Kidney glomerular epithelial cell (primary cell): Measurements from ENCODE around the gene SSTR3.
"Not testable (repeated sequence)": the region's sequence is repeated elsewhere in the genome, so short reads cannot be mapped to it uniquely, and the experiment has no call there.

ENCODE experiments used
- DNase-seq: peaks from one replicate; lab custom pipeline; 2025; lab: John Stamatoyannopoulos, UW

The SSTR3 gene

DNA sequence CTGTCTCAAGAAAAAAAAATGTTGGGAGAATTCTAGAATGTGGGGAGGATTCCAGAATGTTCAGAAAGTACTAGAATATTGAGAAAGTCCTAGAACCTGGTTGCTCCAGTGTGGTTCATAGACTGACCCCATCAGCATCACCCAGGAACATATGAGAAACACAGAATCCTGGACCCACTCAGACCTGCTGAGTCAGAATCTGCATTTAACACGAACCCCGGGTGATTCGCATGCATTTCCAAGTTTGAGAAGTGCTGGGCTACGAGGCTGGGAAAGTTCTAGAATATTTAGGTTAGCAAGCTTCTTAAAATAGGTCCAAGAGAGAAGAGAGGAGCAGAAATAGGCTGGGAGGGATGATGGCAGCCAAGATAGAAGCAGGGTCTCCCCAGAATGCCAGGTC, 30.6 kb downstream of the SSTR3 start:
- DNase-seq = no peak

DNA sequence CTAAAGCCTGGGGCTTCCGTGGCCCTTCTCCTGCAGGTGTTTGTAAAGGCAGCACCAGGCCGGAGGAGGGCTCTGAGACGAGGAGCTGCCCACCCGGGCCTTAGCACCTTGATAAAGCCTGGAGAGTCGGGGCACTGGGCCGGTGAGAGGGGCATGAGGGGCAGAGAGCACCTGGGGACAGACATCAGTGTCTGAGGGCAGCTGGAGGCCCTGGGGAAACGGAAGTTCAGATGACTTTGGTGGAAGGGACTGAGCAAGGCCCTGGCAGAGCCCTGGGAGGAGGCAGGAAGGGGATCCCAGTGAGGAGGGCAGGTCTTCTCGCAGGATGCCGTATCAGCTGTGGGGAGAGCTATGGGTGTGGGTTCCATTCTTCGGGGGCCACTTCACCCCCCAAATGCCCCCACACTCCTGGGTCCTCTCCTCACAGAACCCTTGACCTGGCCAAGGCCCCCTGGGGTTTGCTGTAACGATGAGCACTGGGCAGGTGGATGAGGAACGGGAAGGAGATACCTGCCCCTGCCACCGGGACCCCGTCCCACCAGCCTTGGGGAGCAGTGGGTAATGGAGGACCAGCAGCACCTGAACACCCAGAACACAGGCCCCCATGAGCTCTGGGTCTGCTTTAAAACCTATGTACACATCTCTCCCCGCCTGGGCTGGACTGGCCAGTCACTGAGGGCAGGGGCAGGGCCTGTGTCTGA, 31.6 kb downstream of the SSTR3 start:
- DNase-seq = no peak

DNA sequence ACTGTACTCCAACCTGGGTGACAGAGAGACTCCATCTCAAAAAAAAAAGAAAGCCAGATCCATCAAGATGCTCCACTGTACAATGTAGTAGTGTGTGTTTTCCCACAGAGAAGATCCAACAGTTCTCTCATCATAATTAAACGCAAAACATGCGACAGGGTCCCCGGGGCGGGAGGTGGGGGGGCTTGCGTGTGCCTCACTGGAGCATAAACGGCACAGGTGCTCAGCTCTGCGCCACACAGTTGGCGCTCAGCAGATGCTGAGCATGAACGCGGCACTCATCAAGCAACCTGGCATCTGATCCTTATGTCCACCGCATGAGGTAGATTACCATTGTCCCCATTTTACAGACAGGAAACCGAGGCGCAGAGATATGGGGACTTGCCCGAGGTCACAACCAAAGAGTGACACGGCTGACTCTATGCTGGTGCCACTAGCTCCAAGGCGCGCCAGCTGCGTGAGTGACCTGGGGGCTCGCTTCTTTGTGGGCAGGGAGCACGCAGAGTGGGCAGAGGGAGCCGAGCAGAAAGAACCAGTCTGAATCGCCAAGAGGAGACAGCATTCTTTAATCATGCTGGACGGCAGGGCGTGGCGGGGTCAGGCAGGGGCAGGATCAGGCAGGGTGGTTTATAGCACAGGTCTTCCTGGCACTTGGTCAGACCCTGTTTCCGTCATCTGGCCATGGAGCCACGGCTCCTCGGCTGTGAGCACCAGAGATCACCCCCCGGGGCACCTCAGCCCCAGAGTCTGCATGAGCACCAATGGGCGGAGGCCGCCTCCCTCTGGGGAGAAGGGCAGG, 32.5 kb downstream of the SSTR3 start:
- DNase-seq = no peak

DNA sequence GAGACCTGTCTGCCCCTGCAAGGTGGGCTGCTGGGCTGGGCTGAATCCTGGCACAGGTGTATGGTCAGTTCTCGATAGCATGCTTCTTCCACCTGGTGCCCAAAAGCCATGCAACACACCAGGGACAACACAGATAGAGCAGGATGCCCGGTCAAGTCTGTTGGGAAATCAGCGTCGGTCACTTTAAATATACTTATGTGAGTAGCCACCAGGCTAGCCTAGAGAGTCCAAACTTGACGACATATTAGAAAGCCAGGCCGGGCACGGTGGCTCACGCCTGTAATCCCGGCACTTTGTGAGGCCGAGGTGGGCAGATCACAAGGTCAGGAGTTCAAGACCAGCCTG, 33.2 kb downstream of the SSTR3 start:
- DNase-seq = no peak

DNA sequence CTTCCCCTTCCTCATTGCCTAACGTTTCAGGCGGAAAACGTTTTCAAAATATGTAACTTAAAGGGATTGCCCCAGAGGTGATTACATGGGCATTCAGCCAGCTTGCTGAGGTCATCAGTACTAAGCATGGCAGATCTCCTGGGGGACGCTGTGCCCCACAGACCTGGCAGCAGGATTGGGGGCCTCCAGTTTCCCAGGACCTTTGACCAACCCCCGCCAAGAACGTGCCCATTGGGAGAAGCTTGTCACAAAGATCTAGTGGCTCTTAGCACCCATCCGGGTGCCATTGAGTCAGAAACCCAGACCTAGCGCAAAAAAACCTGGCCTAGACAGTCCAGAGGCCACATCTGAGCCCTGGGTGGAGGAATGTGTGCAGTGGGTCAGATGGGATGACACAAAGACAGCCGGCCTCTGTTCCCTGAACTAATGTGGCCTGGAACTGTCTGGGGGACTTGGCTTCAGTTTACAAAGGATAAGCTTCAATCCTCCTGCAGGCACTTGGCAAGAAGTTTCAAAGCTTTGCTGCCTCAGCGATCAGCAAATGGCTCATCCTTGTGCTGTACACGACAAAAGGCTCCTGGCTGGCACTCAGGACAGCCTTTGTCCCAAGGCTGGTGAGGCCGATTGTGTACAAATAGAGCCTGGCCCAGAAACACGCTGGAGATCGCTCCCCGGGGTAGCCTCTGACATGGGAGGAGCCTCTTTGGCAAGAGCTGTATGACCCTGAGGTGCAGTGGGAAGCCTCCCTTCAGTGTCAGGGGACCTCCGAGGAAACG, 33.7 kb downstream of the SSTR3 start:
- no peak for DNase-seq

DNA sequence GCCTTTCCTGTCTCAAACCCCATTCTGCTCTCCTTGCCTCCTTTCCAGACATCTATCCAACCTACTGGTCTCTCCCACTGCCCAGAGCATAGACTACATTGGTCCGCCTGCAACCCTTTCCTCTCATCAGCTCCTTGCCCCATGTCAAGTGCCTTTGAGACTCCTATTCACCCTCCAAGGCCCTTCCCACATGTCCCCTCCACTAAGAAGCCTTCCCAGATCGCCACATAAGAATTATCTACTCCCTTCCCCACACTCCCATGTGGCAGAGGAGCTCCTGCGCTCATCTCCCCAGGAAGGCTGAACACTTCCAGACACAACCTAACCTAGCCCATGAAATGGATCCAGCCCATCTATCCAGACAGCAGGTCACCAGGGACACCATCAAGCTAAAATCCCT, 34.5 kb downstream of the SSTR3 start:
- no peak for DNase-seq

DNA sequence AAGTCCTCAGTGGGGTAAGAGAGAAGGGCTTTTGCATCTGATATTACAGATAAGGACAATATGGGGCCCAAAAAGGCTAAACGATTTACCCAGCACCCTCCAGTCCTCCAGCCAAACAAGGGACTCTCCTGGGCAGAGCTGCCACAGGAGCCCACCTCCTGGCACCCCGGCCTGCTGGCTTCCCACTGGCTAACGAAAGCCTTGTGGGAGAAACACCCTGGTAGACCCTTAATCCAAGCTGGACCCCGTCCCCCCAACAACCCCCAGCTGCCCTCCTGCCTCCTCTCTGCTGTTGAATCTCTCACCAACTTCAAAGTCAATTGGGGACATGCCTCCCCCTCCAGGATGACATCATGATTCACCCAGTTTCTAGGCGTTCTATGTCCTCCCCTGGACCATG, 35.1 kb downstream of the SSTR3 start:
- no peak for DNase-seq

DNA sequence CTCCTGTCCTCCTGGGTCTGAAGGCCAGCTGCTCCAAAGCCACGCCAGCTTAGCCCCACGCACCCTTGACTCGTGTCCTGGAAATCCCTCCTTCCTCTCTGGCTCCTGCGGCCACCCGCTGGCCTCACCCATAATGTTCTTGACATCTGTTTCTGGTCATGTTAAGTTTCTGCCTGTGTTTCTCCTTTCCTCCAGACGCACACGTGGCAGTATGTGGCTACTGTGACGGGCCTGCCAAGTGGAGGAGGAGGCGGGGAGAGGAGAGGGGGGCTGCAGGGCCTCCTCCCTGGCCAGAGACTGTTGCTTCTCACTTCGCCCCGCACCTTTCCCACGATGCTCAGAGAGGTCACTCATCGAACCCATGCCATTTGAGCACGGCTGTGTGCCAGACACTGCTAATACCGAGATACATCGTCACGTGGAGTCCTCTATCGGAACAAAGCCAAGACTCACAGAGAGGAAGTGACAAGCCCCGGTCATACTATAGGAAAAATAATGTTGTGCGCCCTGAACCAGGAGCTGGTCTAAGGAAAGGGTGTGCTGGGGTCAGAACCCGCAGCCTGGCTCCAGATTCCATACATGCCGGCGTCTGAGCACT, 35.7 kb downstream of the SSTR3 start:
- DNase-seq = no peak

DNA sequence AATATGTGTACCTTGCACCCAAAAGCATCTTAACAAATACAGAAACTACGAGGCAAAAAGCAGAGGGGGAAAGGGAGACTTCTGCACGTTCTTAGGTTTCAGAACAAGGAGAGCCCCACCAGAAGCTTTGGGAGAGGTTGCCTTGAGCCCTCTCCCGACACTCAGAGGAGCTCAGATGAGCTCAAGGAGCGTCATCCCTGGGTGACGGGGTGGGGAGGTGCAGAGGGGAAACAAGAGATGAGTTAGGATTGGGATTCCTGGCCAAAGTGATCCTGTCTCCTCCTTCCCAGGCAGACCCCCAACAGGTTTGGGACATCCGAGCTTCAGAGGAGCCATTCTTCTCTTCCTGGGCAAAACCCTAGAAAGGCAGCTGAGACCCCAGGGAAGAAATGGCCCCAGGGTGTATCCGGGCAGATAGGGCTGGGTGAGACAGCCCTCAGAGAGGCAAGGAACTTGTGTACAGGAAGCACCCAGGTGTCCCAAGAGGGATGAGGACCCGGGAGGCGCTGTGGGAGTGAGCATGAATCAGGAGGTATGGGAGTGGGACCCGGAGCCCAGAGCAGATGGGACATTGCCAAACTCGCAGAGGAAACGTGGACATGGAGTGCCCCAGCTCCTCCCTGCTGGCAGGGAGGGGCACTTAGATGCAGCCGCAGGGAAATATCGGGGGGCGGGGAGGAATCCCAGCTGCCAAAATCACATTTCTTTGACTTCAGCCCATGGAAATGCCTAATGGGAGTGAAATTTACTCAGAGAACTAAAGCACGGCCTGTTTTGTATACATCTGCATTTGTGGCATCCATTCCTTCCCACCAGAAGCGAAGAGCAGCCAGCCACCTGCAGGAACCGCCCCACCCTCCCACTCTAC, 36.6 kb downstream of the SSTR3 start:
- no peak for DNase-seq

DNA sequence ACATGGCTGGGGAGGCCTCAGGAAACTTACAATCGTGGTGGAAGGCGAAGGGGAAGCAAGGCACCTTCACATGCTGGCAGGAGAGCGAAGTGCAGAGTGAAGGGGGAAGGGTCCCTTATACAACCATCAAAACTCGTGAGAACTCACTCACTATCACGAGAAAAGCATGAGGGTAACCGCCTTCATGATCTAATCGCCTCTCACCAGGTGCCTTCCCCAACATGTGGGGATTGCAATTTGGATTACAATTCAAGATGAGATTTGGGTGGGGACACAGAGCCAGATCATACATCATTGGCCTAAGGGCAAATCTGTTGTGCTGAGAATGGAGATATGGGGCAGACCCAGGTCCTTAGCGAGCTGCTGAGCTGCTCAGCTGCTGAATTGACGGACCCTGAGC, 37.3 kb downstream of the SSTR3 start:
- DNase-seq = no peak

DNA sequence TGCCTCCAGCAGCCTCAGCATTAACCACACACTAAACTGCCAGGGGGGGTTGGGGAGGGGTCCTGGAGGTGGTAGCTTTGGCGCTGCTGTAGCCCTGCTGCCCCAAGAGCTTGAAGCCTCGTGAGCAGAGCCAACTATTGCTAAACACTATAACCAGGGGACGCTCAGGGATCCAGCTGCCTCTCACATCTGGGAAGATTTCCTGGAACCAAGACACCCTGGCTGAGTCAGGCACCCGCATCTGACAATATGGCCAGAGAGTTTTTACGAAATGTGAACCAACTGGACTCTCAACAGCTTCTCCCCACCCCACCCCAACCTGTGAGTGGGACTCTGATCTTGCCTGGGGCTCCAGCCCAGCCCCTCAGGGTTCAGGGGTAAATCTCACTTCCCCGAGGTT, 38.6 kb downstream of the SSTR3 start:
- DNase-seq = no peak

DNA sequence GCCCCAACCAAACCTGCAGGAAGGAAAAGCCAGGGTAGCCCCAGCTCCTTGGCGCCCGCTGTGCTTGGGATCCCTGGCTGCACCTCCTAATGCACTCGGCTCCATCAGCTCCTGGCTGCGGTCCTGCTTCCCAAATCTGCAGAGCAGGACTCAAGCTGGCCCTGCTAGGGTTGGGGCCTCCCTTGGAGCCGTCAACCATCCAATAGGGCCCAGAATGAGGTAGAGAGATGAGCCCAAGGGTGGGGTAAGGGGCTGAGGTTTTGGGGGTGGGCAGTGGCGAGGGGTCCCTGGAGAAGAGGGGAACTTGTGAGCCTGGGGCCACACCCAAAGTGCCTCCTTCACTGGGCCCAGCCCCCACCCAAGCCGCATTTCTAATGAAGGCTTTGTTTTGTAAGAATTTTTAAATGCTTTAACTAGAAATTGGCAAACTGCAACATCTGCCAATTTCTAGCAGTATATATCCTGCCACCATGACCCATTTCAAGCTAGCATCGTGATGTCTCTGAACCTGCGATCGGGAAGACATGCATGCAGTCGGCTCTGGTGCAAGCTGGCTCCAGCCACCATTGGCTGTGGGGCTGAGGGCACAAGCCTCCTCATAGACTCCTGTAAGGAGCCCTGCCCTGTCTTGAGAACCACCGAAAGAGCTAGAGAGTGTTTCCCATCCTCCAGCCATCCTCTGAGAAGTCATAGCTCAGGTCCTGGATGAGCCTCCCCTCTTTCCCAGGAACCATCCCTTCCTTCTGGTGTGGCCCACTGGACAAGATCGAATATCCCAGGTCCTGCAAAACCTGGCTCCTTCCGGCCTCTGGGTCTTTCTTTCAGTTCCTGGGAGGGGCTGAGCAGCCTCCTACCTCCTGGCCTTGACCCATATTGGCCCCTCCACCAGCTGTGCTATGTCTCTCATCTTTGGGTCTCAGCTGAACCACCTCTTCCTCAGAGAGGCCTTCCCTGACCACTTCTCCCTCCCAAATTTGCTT, 39.7 kb downstream of the SSTR3 start:
- no peak for DNase-seq

DNA sequence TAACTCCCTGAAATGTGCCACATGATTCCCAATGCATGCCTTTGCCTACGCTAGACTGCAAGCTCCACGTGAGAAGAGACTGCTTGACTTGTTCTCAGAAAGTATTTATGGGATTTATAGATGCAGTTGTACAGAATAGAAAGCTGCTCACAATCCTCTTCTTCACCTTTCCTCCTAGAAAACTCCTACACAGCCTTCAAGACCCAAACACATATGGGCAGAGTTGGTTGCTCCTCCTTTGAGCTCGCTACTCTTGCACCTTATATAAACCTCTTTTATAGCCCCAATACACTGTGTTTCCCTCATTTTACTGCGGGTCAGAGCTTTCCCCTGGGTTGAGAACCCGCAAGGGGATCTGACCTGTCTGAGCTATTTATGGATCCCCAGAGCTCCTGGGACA, 40.6 kb downstream of the SSTR3 start:
- no peak for DNase-seq

DNA sequence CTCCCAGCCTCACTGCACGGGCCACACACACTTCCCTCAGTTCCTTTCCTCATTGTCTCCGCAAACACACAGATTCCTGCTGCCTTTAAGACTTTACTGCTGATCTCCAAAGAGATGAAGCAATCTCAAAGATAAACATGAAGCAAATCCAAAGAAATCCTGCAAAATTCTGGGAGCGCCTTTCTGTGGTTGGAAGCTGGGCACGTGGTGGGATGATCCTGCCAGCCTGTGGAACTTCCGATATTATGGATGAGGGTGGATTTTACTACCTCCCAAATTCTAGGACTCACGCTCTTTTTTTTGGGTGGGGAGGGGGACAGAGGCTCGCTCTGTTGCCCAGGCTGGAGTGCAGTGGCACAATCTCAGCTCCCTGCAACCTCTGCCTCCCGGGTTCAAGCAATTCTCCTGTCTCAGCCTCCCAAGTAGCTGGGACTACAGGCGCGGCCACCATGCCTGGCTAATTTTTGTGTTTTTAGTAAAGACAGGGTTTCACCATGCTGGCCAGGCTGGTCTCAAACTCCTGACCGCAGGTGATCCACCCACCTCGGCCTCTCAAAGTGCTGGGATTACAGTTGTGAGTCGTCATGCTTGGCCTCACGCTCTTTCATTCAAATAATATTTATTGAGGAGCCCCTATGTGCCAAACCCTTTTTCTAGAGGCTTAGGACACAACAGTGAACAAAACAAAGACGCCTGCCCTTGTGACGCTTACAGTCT, 41.4 kb downstream of the SSTR3 start:
- DNase-seq = not testable (repeated sequence)

DNA sequence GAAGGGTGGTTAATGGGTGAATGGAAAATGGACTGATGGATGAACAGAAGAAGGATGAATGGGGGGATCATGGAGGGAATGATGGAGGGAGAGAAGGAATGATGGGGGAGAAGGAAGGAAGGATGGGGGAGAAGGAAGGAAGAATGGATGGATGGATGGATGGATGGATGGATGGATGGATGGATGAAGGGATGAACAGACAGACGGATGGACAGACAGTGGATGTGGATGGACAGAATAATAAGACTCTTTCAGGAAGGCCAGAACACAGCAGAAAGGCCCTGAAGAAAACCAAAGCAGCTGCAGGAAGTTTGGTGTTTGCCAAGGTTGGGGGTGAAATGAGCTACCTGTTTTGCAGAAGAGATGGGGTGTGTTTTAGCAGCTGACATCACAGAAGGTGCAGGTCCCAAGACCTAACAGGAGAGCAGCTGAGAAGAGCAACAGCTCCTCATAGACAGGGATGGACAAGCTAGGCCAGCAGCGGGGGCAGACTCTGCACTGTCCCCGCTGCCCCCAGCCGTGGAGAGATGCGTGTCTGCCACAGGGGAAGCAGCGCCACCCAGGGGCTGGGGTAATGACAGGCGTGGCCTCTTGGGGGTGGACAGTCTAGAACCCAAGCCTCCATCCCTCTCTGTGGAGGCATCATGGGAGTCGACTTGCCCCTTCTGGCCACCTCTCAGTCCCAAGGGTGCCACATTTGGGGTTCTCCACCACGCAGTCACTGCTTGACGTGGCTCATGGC, 42.2 kb downstream of the SSTR3 start:
- no peak for DNase-seq

DNA sequence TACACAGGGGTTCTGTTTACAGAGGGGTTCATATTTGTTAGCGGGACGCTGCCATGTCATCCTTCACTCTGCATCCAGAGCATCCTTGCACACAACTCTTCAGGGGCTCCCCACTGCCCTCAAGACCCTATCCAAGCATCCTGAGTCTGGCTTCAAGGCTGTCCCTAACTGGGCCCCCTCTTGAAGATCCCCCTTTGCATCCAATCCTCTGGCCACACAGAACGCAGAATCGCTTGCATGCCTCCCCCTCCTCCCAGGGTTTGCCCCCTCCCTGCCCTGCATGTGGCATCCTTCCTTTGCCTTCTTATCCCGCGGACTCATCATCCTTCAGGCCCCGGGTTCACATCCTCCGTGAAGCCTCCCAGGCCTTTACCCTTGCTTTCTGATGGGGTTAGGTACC, 42.9 kb downstream of the SSTR3 start:
- DNase-seq = no peak

DNA sequence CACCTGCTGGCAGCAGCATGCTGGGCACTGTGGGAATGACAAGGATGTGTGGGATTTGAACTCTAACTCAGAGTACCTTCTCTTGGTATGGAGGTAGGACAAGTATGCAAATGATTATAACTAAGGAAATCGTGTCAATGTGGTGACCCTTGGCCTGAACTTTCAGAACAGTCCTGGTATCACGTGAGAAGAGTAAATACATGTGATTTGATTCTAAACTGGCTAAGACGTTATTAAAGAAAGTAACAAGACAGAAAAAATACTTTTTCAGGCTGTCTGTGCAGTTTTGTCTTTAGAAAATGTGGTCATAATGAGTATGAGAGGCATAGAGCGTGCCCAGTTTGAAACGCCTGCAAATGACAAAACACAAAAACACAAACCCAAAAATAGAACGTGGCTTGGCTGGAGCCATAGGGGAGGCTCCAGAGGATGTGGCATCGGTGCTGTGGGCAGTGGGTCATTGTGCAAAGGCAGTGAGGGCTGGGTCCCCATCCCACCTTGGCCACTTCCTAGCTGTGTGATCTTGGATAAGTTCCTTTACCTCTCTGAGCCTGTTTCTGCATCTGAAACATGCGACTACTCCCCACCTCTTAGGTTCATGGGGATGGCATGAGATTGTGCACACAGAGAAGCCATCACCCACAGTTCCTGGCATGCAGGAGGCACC, 44.2 kb downstream of the SSTR3 start:
- no peak for DNase-seq

DNA sequence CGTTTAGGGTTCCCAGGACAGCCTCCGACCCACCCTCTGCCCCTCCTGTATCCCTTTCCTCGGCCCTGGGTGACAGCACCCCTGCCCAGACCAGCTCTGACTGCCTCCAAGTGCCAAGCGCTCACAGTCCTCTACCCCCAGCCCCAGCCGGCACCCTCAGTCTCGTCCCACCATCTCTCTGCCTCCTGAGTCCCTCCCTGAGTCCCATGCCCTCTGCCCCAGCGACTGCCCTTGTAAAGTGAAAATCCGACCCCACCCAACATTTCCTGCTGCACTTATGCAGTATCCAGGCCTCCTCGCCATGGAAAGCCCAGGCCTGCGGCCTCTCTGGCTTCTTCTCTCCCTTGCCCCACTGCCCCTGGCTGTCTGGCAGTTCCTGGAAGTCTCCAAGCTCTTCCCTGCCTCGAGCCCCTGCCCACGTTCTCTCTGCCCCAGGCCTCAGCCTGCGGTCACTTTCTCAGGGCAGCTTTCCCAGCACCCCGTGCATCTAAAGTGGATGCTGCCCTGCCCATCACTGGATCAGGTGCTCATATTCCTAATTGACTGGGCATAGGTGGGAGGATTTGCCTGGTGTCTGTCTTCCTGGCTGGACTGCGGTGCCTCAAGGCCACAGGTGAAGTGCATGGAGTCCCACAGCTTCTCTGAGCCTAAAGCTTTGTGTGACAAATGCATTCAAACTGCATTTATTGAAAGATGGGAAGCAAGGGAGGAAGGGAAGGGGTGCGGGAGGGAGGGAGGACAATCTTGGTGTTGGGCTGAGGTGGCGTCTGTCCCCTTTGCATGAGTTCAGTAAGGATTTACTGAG, 44.9 kb downstream of the SSTR3 start:
- DNase-seq = no peak
